Measurements from ENCODE around the gene APRT. TPM values are rescaled to one million over a fixed set of nuclear protein-coding genes. Genes with fewer than 3 reads are reported as not detected.

Gene APRT
- total RNA-seq, 8 experiments from 2014 or later = 30.2 to 241 (median 65.9) TPM

DNA sequence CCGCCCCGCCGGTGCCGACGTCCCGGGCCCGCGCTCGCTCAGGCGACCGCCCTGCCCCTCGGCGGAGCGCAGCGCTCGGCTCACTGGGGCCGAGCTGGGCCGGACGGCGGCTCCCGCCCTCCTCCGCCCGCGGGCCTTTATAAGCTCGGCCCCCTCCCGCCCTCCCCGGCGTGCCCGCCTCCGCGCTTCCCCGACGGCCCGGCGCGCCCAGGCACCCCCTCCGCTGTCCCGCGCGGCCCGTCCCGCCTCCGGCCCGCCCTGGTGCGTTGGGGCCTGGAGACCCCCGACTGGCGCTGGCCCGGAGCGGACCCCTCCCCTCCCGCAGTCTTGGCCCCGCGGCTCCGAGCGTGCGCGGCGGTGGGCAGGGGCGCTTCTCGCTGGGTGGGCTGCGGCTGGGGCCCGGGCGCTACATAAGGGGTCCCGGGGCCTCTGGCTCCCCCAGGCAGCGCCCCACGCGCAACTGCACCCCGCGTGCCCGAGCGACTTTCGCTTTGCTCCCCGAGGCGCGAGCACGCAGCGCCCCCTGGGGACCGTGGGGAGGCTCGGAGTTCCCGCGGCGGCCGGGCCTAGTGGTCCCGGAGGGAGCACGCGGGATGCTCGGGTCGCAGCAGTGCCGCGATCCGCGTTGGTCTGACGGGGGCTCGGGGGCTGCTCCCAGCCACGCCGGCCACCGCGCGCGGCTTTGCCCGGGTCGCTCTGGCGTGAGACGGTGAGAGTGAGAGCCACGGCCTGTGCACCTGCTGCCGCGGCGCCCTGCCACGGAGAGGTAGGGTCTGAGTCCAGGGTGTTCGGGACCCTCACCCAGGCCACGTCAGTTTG is 26.4 kb downstream of the APRT start, which contains the start of gene PIEZO1:
TSS of gene PIEZO1 (minus strand) at position 115 of the 819 bp plus-strand sequence. CDS start 256 bp downstream, outside the sequence.
- peak within 1 kb of the TSS; percentile 23 to 36 (median 29) for H3K4me3 ChIP-seq
- H3K27ac ChIP-seq = no peak within 1 kb of the TSS
- WGBS, 10 experiments = 6 to 86% methylated on average over 1 to 7 of the region's 110 CpGs; no CpG with 5 or more reads in 8 of the 10 experiments
- in situ Hi-C loops (cut with MboI; ENCODE audit: low pct_unique_long_range_greater_than_20kb in 2 of 9, low sequenced_read_pairs in 9 of 9, unreplicated experiment in 9 of 9) = no loop called here
- peaks cover 0 to 16% of the 10 kb centered on the region in 2 donors for H3K4me1 ChIP-seq (replicated peaks in 1 of 2)
- peak; percentile 30 to 73 (median 49) for ATAC-seq (replicated peaks in 6 of 8)

GRCh38 chr16:88784856-88785105 is 26.9 kb downstream of the APRT start:
- ATAC-seq (replicated peaks in 6 of 8) = peak; percentile 30 to 73 (median 60)
- Histone ChIP-seq H3K4me3 (peak overlapping the region; percentile 23 to 36 (median 29)), H3K4me1 (replicated peaks in 1 of 2) (peaks cover 0 to 20% of the 10 kb centered on the region in 2 donors), H3K27ac (no peak overlapping the region)
- WGBS, 10 experiments = no CpG with 5 or more reads among the region's 32 CpGs
- in situ Hi-C loops (cut with MboI; ENCODE audit: low pct_unique_long_range_greater_than_20kb in 2 of 9, low sequenced_read_pairs in 9 of 9, unreplicated experiment in 9 of 9) = no loop called here

DNA sequence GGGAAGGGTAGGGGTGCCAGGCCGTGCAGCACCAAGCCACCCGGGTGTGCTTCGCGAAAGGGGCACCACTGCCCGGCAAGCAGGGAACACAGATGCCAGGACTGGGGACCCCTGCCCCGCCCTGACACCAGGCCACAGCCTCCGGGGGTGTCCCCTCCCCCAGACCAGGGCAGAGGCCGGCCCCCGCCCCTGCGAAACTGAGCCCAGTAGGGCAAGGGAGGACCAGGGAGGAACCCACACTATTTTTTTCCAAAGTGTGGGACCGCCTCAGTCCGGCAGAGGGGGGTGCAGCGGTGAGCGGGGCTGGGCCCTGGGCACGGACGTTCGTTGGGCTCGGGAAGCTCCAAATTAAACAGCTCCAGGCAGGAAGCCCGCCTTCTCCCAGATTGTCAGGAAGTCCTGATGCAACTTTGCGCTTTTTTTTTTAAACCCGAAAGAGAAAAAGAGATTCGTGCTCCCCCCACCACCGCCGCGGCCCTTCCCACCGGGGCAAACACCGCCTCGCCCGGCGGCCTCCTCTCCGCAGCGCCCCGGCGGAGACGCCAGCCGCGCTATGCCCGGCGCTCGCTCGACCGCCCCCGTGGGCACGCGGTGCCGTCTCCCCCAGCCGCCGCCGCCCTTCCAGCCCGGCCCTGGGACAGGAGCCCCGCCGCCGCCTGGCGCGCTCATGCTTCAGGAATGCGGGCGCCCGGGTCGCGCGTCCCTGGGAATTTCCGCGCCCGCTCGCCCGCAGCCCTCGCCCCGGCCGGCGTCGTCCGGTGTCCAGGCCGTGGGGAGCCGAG is 27.5 kb downstream of the APRT start:
- H3K4me3 ChIP-seq = peak overlapping the region; percentile 23 to 36 (median 29)
- WGBS, 10 experiments = 0 to 50% (median 23%) methylated on average over 2 to 7 of the region's 74 CpGs; no CpG with 5 or more reads in 6 of the 10 experiments
- no peak overlapping the region for H3K27ac ChIP-seq
- peak; percentile 35 to 66 (median 56) for ATAC-seq (replicated peaks in 6 of 8)
- in situ Hi-C loops (cut with MboI; ENCODE audit: low pct_unique_long_range_greater_than_20kb in 2 of 9, low sequenced_read_pairs in 9 of 9, unreplicated experiment in 9 of 9) = no loop called here
- peaks cover 0 to 25% of the 10 kb centered on the region in 2 donors for H3K4me1 ChIP-seq (replicated peaks in 1 of 2)

GRCh38 chr16:88783391-88784073 is 28.2 kb downstream of the APRT start:
- in situ Hi-C loops (cut with MboI; ENCODE audit: low pct_unique_long_range_greater_than_20kb in 2 of 9, low sequenced_read_pairs in 9 of 9, unreplicated experiment in 9 of 9) = no loop called here
- peak in 2 of 8 experiments; percentile 1 to 2 for ATAC-seq (replicated peaks in 6 of 8)
- Histone ChIP-seq H3K4me3 (no peak overlapping the region), H3K4me1 (replicated peaks in 1 of 2) (peaks cover 0 to 27% of the 10 kb centered on the region in 2 donors), H3K27ac (no peak overlapping the region)
- 0 to 100% (median 50%) methylated on average over 1 to 8 of the region's 27 CpGs; no CpG with 5 or more reads in 1 of the 10 experiments for WGBS, 10 experiments

- no peak overlapping the region for H3K27ac ChIP-seq
- H3K4me1 ChIP-seq (replicated peaks in 1 of 2) = peaks cover 1 to 32% of the 10 kb centered on the region in 2 donors
- in situ Hi-C loops (cut with MboI; ENCODE audit: low pct_unique_long_range_greater_than_20kb in 2 of 9, low sequenced_read_pairs in 9 of 9, unreplicated experiment in 9 of 9) = no loop called here
- peak in 3 of 8 experiments; percentile 1 to 7 (median 3) for ATAC-seq (replicated peaks in 6 of 8)
- 62 to 82% (median 73%) methylated on average over 2 to 6 of the region's 16 CpGs; no CpG with 5 or more reads in 7 of the 10 experiments for WGBS, 10 experiments
- no peak overlapping the region for H3K4me3 ChIP-seq
Measured at GRCh38 chr16:88782454-88783390, 29.0 kb downstream of the APRT start.

GRCh38 chr16:88781140-88782077 is 30.3 kb downstream of the APRT start:
- no peak overlapping the region for H3K4me3 ChIP-seq
- in situ Hi-C loops (cut with MboI; ENCODE audit: low pct_unique_long_range_greater_than_20kb in 2 of 9, low sequenced_read_pairs in 9 of 9, unreplicated experiment in 9 of 9) = no loop called here
- no peak overlapping the region for H3K27ac ChIP-seq
- peak in 6 of 8 experiments; percentile 2 to 51 (median 28) for ATAC-seq (replicated peaks in 6 of 8)
- peaks cover 2 to 35% of the 10 kb centered on the region in 2 donors for H3K4me1 ChIP-seq (replicated peaks in 1 of 2)
- WGBS, 10 experiments = 25 to 100% (median 80%) methylated on average over 3 to 14 of the region's 28 CpGs; no CpG with 5 or more reads in 2 of the 10 experiments

- H3K27ac ChIP-seq = no peak overlapping the region
- no peak overlapping the region for H3K4me3 ChIP-seq
- 71 to 100% (median 89%) methylated on average over 1 to 7 of the region's 13 CpGs; no CpG with 5 or more reads in 1 of the 10 experiments for WGBS, 10 experiments
- H3K4me1 ChIP-seq (replicated peaks in 1 of 2) = peaks cover 2 to 35% of the 10 kb centered on the region in 2 donors
- ATAC-seq (replicated peaks in 6 of 8) = no peak
- in situ Hi-C loops (cut with MboI; ENCODE audit: low pct_unique_long_range_greater_than_20kb in 2 of 9, low sequenced_read_pairs in 9 of 9, unreplicated experiment in 9 of 9) = no loop called here
Measured at GRCh38 chr16:88780142-88781062, 31.3 kb downstream of the APRT start.

GRCh38 chr16:88779406-88780141 is 32.2 kb downstream of the APRT start:
- no peak overlapping the region for H3K4me3 ChIP-seq
- ATAC-seq (replicated peaks in 6 of 8) = peak in 2 of 8 experiments; percentile 6 to 16
- no peak overlapping the region for H3K27ac ChIP-seq
- 67 to 100% (median 85%) methylated on average over 1 to 3 of the region's 34 CpGs; no CpG with 5 or more reads in 6 of the 10 experiments for WGBS, 10 experiments
- H3K4me1 ChIP-seq (replicated peaks in 1 of 2) = peaks cover 2 to 32% of the 10 kb centered on the region in 2 donors
- in situ Hi-C loops (cut with MboI; ENCODE audit: low pct_unique_long_range_greater_than_20kb in 2 of 9, low sequenced_read_pairs in 9 of 9, unreplicated experiment in 9 of 9) = no loop called here

DNA sequence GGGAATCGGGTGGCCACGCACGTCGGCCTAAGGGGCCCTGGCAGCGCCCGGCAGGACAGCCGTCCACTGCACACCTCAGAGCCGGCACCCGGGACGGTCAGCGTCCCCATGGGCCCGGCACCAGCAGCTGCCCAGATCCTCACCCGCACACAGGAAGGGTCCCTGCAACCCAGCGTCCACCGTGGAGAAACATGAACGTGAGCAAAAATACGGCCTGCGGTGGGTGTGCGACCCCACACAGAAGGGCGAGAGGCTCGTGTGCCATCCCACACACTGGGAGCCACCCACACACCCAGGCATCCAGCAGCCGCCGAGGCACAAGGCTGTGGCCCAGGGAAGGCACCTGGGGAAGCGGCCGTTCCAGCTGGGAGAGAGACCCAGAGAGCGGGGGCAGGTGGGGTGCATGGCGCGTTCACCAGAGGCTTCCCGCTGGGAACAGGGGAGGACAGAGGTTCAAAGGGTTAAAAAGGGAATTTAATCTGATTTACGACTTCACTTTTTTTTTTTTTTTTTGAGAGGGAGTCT is 33.1 kb downstream of the APRT start:
- peaks cover 11 to 36% of the 10 kb centered on the region in 2 donors for H3K4me1 ChIP-seq (replicated peaks in 1 of 2)
- in situ Hi-C loops (cut with MboI; ENCODE audit: low pct_unique_long_range_greater_than_20kb in 2 of 9, low sequenced_read_pairs in 9 of 9, unreplicated experiment in 9 of 9) = no loop called here

GRCh38 chr16:88778271-88778525 is 33.5 kb downstream of the APRT start:
- in situ Hi-C loops (cut with MboI; ENCODE audit: low pct_unique_long_range_greater_than_20kb in 2 of 9, low sequenced_read_pairs in 9 of 9, unreplicated experiment in 9 of 9) = no loop called here
- WGBS, 10 experiments = 90% methylated on average over 2 of the region's 7 CpGs; no CpG with 5 or more reads in 8 of the 10 experiments
- H3K27ac ChIP-seq = no peak overlapping the region
- H3K4me1 ChIP-seq (replicated peaks in 1 of 2) = peaks cover 15 to 40% of the 10 kb centered on the region in 2 donors
- ATAC-seq (replicated peaks in 6 of 8) = no peak
- H3K4me3 ChIP-seq = no peak overlapping the region

More for the DNA sequence above, 33.1 kb downstream of the APRT start:
- ATAC-seq (replicated peaks in 6 of 8) = no peak
- no peak overlapping the region for H3K27ac ChIP-seq
- H3K4me3 ChIP-seq = no peak overlapping the region
- 33 to 100% (median 89%) methylated on average over 1 to 16 of the region's 30 CpGs; no CpG with 5 or more reads in 4 of the 10 experiments for WGBS, 10 experiments
